Thyroid gland (tissue), 4 donors: Measurements from ENCODE around the gene TMEM51. TPM values are rescaled to one million over a fixed set of nuclear protein-coding genes. Genes with fewer than 3 reads are reported as not detected.
A peak's percentile ranks its signal among the peaks of the same experiment; 100 is the strongest.

Experiments used
- DNase-seq, 2 donors: peaks; one replicate each; pipeline ENCODE4 v3.0.0-alpha.2; 2019
- H3K27ac ChIP-seq, 3 donors: fragments of 200-600 bp; sonication (generic); 1 replicate in 2 of 3; 2 replicates in 1 of 3; pipeline ENCODE4 v1.5.1; 2016 to 2019; ENCODE audit warnings: mild to moderate bottlenecking in 1 of 3, moderate library complexity in 1 of 3
- H3K27me3 ChIP-seq: fragments of 200-600 bp; sonication (generic); one replicate; pipeline ENCODE4 v1.5.1; 2019
- H3K36me3 ChIP-seq, 2 donors: fragments of 200-600 bp; sonication (generic); one replicate each; pipeline ENCODE4 v1.5.1; 2016 to 2019
- H3K4me1 ChIP-seq, 2 donors: fragments of 200-600 bp; sonication (generic); one replicate each; pipeline ENCODE4 v1.5.1; 2017 to 2019
- H3K4me3 ChIP-seq, 3 donors: fragments of 200-600 bp; sonication (generic); replicated peaks in 1 of 3; 1 replicate in 2 of 3; 2 replicates in 1 of 3; pipeline ENCODE4 v1.5.1; 2016; ENCODE audit warnings: mild to moderate bottlenecking in 1 of 3
- H3K9me3 ChIP-seq: fragments of 200-600 bp; sonication (generic); one replicate; pipeline ENCODE4 v1.5.1; 2017
- CTCF ChIP-seq, 6 experiments: fragments of 200-600 bp in 3 of 6; fragments of 450-650 bp in 3 of 6; sonication (generic) in 3 of 6; IDR thresholded peaks; one replicate each; pipeline ENCODE4 v1.5.1; 2016 to 2019; ENCODE audit warnings: antibody characterized with exemption in 6 of 6, mild to moderate bottlenecking in 2 of 6, inconsistent platforms in 1 of 6, moderate library complexity in 1 of 6
- POLR2A ChIP-seq, 2 donors: fragments of 450-650 bp; IDR thresholded peaks; one replicate each; pipeline ENCODE4 v1.6.1; 2017; ENCODE audit warnings: antibody characterized with exemption in 2 of 2, mild to moderate bottlenecking in 2 of 2, moderate library complexity in 1 of 2
- WGBS, 2 donors: methylation state at CpG; one replicate each; pipeline ENCODE4 v1.1.5; 2017; 5-methylcytosine and 5-hydroxymethylcytosine counted together
- intact Hi-C: fragments of 100-400 bp; cut with DNase I; formaldehyde crosslinking; loops from one replicate; pipeline ENCODE4 v1.15.1; 2023
- total RNA-seq, 4 donors: library from RNA; depleted of rRNA; stranded (reverse); fragments of >200 nt; gene quantifications; one replicate each; pipeline ENCODE4 v1.2.3, GENCODE V29; 2016

TMEM51 gene
- total RNA-seq, 4 donors from 2014 or later, result 3.7 to 12.0 (median 6.4) TPM

DNA sequence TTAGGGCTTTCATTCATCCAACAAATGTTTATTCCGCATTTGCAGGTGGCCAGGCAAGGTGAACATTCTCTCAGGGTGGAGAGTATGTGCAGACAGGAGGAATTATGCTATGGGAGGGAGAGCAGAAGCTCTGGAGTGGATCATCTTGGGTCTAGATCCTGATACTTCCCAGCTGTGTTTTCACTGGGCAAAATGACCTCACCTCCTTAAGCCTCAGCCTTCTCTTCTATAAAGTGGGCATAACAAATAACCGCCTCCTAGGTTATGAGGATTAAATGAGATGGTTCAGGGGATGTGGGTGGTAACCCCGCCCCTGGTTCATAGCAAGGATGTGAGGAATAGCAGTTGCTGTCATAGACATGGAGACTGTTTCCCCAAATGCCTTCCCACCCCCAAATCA lies 1.7 kb upstream of the TMEM51 start:
- H3K27me3 ChIP-seq, result no peaks in the 10 kb centered on the region
- peaks cover 0 to 19% of the 10 kb centered on the region in 2 donors for H3K4me1 ChIP-seq
- H3K27ac ChIP-seq, result peak overlapping the region in 1 of 3 donors; percentile 77
- TF ChIP-seq POLR2A (IDR thresholded peaks at IDR 0.05) (no peak), CTCF (IDR thresholded peaks at IDR 0.05) (no peak)
- intact Hi-C loops, result loop anchor here (2.0 kb wide), 1 partner anchor 121 kb away; no protein-coding TSS in a partner anchor
- no peak for DNase-seq
- H3K9me3 ChIP-seq, result no peaks in the 10 kb centered on the region
- peak overlapping the region in 1 of 3 donors; percentile 67 for H3K4me3 ChIP-seq
- H3K36me3 ChIP-seq, result no peaks in the 10 kb centered on the region
- WGBS, 2 donors, result 72 to 78% methylated on average over 3 of the region's 3 CpGs

DNA sequence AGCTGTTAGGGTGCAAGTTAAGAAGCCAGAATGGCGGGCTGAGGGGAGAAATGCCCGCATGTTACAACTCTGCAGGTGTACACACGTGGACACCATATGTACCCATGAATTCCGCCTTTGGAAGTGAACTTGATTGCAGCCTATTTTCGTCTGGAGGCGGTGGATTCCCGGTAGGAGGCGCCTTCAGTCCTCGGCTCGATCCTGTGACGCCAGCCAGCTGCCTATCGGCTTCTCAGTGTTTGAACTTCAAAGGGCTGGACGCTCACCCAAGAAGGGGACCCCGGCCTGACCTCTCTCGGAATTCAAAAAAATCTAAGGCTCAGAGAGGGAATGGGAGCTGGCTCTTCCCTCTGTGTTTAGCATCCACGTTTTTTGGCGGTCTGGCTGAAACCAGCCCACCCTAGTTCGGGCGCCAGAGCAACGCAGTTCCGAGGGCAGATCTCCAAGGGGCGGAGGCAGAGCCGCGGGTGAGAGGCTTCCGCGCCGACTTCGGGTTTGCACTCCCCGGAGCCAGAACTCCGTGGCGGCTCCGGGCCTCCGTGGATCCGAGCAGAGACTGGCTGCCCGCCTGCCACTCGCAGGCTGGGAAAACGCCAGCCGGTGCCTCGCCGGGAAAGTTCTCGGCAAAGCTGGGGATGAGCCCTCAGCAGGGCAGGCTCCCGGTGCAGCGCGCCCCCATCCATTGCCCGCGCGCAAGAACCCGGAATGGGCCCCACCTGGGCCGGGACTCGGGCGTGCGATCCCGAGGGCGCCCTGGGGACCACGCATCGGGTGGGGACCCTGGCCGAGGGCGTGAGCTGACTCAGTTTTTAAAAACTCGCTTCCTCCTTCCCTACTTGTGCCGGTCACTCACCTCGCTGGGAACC lies 996 bp upstream of the TMEM51 start:
- no peaks in the 10 kb centered on the region for H3K36me3 ChIP-seq
- TF ChIP-seq POLR2A (IDR thresholded peaks at IDR 0.05), result peak in 1 of 2 donors; percentile 51
- TF ChIP-seq CTCF (IDR thresholded peaks at IDR 0.05), result peak in 5 of 6 experiments; percentile 32 to 70 (median 62)
- H3K4me1 ChIP-seq, result peaks cover 0 to 14% of the 10 kb centered on the region in 2 donors
- intact Hi-C loops, result loop anchor here (2.0 kb wide), 1 partner anchor 120 kb away; no protein-coding TSS in a partner anchor
- DNase-seq, result peak; percentile 84 to 85
- no peaks in the 10 kb centered on the region for H3K9me3 ChIP-seq
- peak overlapping the region; percentile 44 to 67 (median 65) for H3K4me3 ChIP-seq
- no peaks in the 10 kb centered on the region for H3K27me3 ChIP-seq
- H3K27ac ChIP-seq, result peak overlapping the region; percentile 11 to 87 (median 77)
- WGBS, 2 donors, result 1 to 3% methylated on average over 11 to 34 of the region's 61 CpGs

DNA sequence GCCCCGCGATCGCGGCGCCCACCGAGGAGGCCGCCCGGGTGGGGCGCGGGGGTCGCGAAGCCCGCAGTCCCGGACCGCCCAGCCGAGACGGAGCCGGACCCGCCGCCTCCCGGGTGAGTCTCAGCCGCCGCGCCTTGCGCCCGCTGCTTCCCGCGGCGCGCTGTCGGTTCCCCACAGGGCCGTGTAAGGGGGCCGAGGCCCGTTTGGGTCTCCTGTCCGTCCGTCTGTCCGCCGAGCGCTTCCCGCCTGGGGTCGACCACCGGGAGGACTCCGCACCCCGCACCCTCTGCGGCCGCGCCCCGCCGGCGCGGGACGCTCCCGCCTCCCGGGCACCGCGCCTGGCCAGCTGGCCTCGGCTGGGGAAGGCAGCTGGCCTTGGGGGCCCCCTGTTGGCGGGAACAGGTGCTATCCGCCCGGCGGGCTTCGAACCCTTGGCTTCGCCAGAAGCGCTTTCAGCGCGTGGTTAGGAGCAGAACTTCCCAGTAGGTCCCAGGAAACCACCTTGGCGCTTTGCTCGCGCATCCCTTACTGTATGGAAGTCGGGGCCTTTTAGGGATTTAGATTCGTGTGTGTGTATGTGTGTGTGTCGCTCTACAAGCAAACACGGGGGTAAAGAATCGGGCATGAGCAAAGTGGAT lies 414 bp downstream of the TMEM51 start:
- intact Hi-C loops, result loop anchor here (2.0 kb wide), 1 partner anchor 119 kb away; no protein-coding TSS in a partner anchor
- Histone ChIP-seq H3K36me3 (no peaks in the 10 kb centered on the region), H3K27me3 (no peaks in the 10 kb centered on the region), H3K4me3 (peak overlapping the region; percentile 44 to 67 (median 65)), H3K4me1 (peaks cover 0 to 14% of the 10 kb centered on the region in 2 donors), H3K9me3 (no peaks in the 10 kb centered on the region), H3K27ac (peak overlapping the region in 2 of 3 donors; percentile 46 to 87)
- peak in 1 of 2 donors; percentile 35 for TF ChIP-seq POLR2A (IDR thresholded peaks at IDR 0.05)
- peak; percentile 21 to 68 (median 40) for TF ChIP-seq CTCF (IDR thresholded peaks at IDR 0.05)
- WGBS, 2 donors, result 2 to 3% methylated on average over 12 to 27 of the region's 74 CpGs
- DNase-seq, result peak; percentile 44 to 48

DNA sequence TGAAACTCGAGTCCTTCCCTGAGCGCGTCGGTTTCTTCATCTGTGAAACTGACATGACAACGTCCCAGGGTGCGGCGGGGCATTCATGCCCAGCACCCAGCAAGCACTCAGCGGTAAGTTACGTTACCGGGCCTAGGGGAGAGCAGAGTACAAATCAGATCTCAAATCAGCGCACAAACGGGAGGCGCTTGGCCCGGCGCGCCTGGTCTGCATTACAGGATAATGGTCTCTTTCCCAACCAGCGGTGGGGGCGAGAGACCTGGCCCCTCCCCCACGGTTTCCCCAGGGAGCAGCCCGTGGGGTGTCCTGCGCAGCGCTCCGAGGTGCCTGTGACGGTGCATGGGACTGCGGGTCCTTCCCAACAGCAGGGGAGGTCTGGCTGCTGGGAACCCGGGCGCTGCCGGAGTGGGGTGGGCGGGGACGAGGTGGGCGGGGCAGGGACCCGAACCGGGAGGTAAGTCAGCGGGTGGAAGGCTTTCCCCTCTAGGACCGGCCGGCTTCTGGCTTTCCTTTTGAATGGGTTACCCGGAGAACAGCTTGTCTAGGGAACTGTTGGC lies 1.0 kb downstream of the TMEM51 start:
- TF ChIP-seq POLR2A (IDR thresholded peaks at IDR 0.05) (no peak), CTCF (IDR thresholded peaks at IDR 0.05) (no peak)
- intact Hi-C loops, result no loop called here
- WGBS, 2 donors, result 1 to 3% methylated on average over 10 to 25 of the region's 37 CpGs
- Histone ChIP-seq H3K27me3 (no peaks in the 10 kb centered on the region), H3K27ac (peak overlapping the region in 1 of 3 donors; percentile 46), H3K36me3 (no peaks in the 10 kb centered on the region), H3K4me1 (peaks cover 0 to 14% of the 10 kb centered on the region in 2 donors), H3K9me3 (no peaks in the 10 kb centered on the region), H3K4me3 (peak overlapping the region in 2 of 3 donors; percentile 65 to 67)
- peak; percentile 42 to 53 for DNase-seq
